Psoas muscle (tissue), 8 donors: ENCODE data around the gene PTPRK. TPM values are rescaled to one million over a fixed set of nuclear protein-coding genes. Genes with fewer than 3 reads are reported as not detected.

Experiments
- ATAC-seq, 4 donors: fragments of 200-7000 bp; cut with Tn5 transposase; one replicate each; pipeline ENCODE4 v1.9.1; 2020; ENCODE audit warnings: moderate library complexity in 3 of 4, mild to moderate bottlenecking in 2 of 4
- DNase-seq, 2 donors: peaks; one replicate each; pipeline ENCODE4 v3.0.0-alpha.2; 2020
- H3K27ac ChIP-seq: fragments of 200-600 bp; one replicate; pipeline ENCODE4 v1.8.0; 2022
- H3K27me3 ChIP-seq, 3 donors: fragments of 200-600 bp in 1 of 3; one replicate each; pipeline versions ENCODE4 v1.6.1 to v1.8.0; 2013 to 2022; ENCODE audit warnings: low read length in 2 of 3, mild to moderate bottlenecking in 2 of 3, moderate library complexity in 1 of 3; ENCODE audit not compliant: insufficient read depth in 3 of 3
- H3K36me3 ChIP-seq, 2 donors: fragments of 200-600 bp in 1 of 2; one replicate each; pipeline versions ENCODE4 v1.6.1 to v1.8.0; 2013 to 2022; ENCODE audit warnings: low read depth in 1 of 2, mild to moderate bottlenecking in 1 of 2, moderate library complexity in 1 of 2; ENCODE audit not compliant: insufficient read depth in 1 of 2
- H3K4me1 ChIP-seq: fragments of 200-600 bp; one replicate; pipeline ENCODE4 v1.8.0; 2022
- H3K4me3 ChIP-seq: fragments of 200-600 bp; one replicate; pipeline ENCODE4 v1.8.0; 2022; ENCODE audit warnings: mild to moderate bottlenecking
- H3K9me3 ChIP-seq: fragments of 200-600 bp; one replicate; pipeline ENCODE4 v1.8.0; 2022
- CTCF ChIP-seq: fragments of 200-600 bp; IDR thresholded peaks from one replicate; pipeline ENCODE4 v1.8.0; 2022; ENCODE audit warnings: antibody characterized with exemption
- WGBS, 3 donors: extraction: QIAGEN DNeasy Blood & Tissue Kit; methylation state at CpG; one replicate each; pipeline versions ENCODE4 v1.1.6 to v1.1.7; 2013; 5-methylcytosine and 5-hydroxymethylcytosine counted together
- intact Hi-C, 2 donors: fragments of 100-400 bp; cut with DNase I; formaldehyde crosslinking; loops; one replicate each; pipeline versions ENCODE4 v1.11.0 to v1.14.2; 2022
- polyA plus RNA-seq, 3 donors: library from polyadenylated mRNA; stranded (reverse); fragments of 200-250 nt; gene quantifications; one replicate each; pipeline ENCODE4 v1.2.3, GENCODE V29; 2013
- total RNA-seq, 4 donors: library from RNA; stranded (reverse); fragmentation: NEBNext Ultra II Directional in 2 of 4; extraction: Animal tissue kit (Norgen Biotek cat#: 25700) in 2 of 4; gene quantifications; one replicate each; pipeline versions ENCODE4 v1.2.1 to v1.2.4, GENCODE V29; 2021 to 2023
- donor health status: healthy with polysubstance abuse.
- donor health status: DM: no; HTN: no; CAD: no; lungs with moderate emphysema.
- donor health status: Bipolar disorder and iron deficiency.
- donor health status: healthy.
- donor health status: DM: yes; HTN: yes; CAD: no.
- donor health status: DM: no; HTN: no; CAD: no.
- donor health status: DM: no; HTN: no; CAD: no.
- donor health status: DM: yes; HTN: yes; CAD: no.

The PTPRK gene
- total and polyA plus RNA-seq, 7 donors: 3.2 to 10.6 (median 9.1) TPM

GRCh38 chr6:128098000-128098581, 422.3 kb downstream of the PTPRK start:
- 28 to 36% (median 29%) methylated on average over 2 of the region's 2 CpGs for WGBS, 3 donors
- intact Hi-C loops: no loop called here
- Histone ChIP-seq H3K4me3 (no peak overlapping the region), H3K27me3 (no peaks in the 10 kb centered on the region), H3K27ac (no peak overlapping the region), H3K9me3 (no peaks in the 10 kb centered on the region), H3K36me3 (no peaks in the 10 kb centered on the region), H3K4me1 (no peaks in the 10 kb centered on the region)
- DNase-seq: no peak
- ATAC-seq: no peak
- TF ChIP-seq CTCF: no peak

- Histone ChIP-seq H3K27ac (no peak overlapping the region), H3K4me1 (no peaks in the 10 kb centered on the region), H3K9me3 (no peaks in the 10 kb centered on the region), H3K4me3 (no peak overlapping the region), H3K27me3 (no peaks in the 10 kb centered on the region), H3K36me3 (no peaks in the 10 kb centered on the region)
- no peak for DNase-seq
- no peak for ATAC-seq
- TF ChIP-seq CTCF: no peak
- 19 to 28% (median 20%) methylated on average over 3 of the region's 3 CpGs for WGBS, 3 donors
- intact Hi-C loops: no loop called here
Observed at GRCh38 chr6:128097009-128097408, 423.4 kb downstream of the PTPRK start.

- intact Hi-C loops: no loop called here
- Histone ChIP-seq H3K4me1 (no peaks in the 10 kb centered on the region), H3K9me3 (no peaks in the 10 kb centered on the region), H3K36me3 (no peaks in the 10 kb centered on the region), H3K27ac (no peak overlapping the region), H3K4me3 (no peak overlapping the region), H3K27me3 (no peaks in the 10 kb centered on the region)
- ATAC-seq (no peak), DNase-seq (no peak)
- no peak for TF ChIP-seq CTCF
Observed at GRCh38 chr6:128095362-128095761, 425.0 kb downstream of the PTPRK start.

- ATAC-seq: no peak
- Histone ChIP-seq H3K27ac (no peak overlapping the region), H3K36me3 (peaks cover 0 to 16% of the 10 kb centered on the region in 2 donors), H3K9me3 (no peaks in the 10 kb centered on the region), H3K27me3 (no peaks in the 10 kb centered on the region), H3K4me3 (no peak overlapping the region), H3K4me1 (no peaks in the 10 kb centered on the region)
- intact Hi-C loops: no loop called here
- 88 to 92% (median 88%) methylated on average over 4 of the region's 4 CpGs for WGBS, 3 donors
- TF ChIP-seq CTCF: no peak
- DNase-seq: no peak
Observed at GRCh38 chr6:128079021-128079420, 441.4 kb downstream of the PTPRK start.

- intact Hi-C loops: no loop called here
- Histone ChIP-seq H3K4me3 (no peak overlapping the region), H3K9me3 (no peaks in the 10 kb centered on the region), H3K36me3 (peaks cover 0 to 16% of the 10 kb centered on the region in 2 donors), H3K27me3 (no peaks in the 10 kb centered on the region), H3K4me1 (no peaks in the 10 kb centered on the region), H3K27ac (no peak overlapping the region)
- no peak for DNase-seq
- WGBS, 3 donors: 88 to 92% (median 91%) methylated on average over 2 of the region's 2 CpGs
- no peak for TF ChIP-seq CTCF
- no peak for ATAC-seq
Observed at GRCh38 chr6:128078276-128078675, 442.1 kb downstream of the PTPRK start.
